Right kidney (tissue), 1 donor: Measurements from ENCODE around the gene TM6SF1.

ENCODE experiments used
- DNase-seq: peaks from one replicate; pipeline ENCODE4 v3.0.0-alpha.2; 2016

TM6SF1 gene

GRCh38 chr15:83178390-83178789, 70.9 kb downstream of the TM6SF1 start:
- no peak for DNase-seq

DNA sequence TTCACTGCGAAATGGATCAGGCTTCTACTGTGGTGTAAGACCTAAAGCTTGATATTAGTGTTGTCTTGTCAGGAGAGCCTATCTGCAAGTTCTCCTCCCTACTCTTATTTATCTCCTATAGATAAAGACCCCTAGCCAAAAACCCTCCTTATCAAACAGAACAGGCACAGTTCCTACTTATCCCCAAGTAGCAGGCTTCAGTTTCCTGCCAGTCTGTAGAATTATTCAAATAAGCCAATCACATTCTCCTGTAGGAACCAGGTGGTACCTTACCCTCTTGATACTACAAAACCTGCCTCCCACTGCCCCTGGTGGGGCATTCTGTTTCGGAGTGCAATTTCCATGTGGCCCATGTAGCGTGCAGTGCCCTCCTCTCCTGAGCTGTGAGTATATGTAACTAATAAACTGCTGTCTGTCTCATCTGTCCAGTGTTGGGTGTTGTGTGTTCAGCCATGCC, 71.5 kb downstream of the TM6SF1 start:
- DNase-seq: no peak

GRCh38 chr15:83185561-83185960, 78.1 kb downstream of the TM6SF1 start:
- DNase-seq: no peak
